ENCODE results near the gene FBXO38.

Gene FBXO38

GRCh38 chr5:148372166-148372725, 11.5 kb upstream of the FBXO38 start:
- no peak overlapping the region for H3K4me3 ChIP-seq (ENCODE audit: control insufficient read depth, low read depth, low read length)
- DNase-seq (ENCODE audit: low read depth) = no peak
- no peak for TF ChIP-seq CTCF (conservative IDR thresholded peaks at IDR 0.05; ENCODE audit: control insufficient read depth, insufficient read depth, low read depth, low read length)

DNA sequence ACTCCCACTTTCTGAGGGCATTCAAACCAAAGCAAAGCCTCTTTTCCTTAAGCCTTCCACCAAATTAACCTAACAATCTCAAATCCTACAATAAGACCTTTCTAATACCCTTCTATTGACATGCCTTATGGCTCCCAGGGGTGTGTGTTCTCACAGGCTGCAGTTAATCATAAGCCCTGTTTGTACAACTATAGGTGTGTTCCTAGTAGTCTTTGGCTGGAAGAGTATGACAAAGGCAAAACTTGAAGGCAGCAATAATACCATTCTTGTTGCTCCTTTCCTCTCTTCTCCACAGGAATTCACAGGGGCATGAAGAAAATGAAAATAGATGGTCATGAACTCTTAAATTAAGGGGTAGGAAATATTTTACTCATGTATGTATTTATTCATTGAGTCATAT, 10.9 kb upstream of the FBXO38 start:
- no peak for TF ChIP-seq CTCF (conservative IDR thresholded peaks at IDR 0.05; ENCODE audit: control insufficient read depth, insufficient read depth, low read depth, low read length)
- no peak for DNase-seq (ENCODE audit: low read depth)
- H3K4me3 ChIP-seq (ENCODE audit: control insufficient read depth, low read depth, low read length) = no peak overlapping the region

GRCh38 chr5:148374690-148375360, 8.9 kb upstream of the FBXO38 start:
- TF ChIP-seq CTCF (conservative IDR thresholded peaks at IDR 0.05; ENCODE audit: control insufficient read depth, insufficient read depth, low read depth, low read length) = peak; percentile 86
- peak; percentile 69 for DNase-seq (ENCODE audit: low read depth)

DNA sequence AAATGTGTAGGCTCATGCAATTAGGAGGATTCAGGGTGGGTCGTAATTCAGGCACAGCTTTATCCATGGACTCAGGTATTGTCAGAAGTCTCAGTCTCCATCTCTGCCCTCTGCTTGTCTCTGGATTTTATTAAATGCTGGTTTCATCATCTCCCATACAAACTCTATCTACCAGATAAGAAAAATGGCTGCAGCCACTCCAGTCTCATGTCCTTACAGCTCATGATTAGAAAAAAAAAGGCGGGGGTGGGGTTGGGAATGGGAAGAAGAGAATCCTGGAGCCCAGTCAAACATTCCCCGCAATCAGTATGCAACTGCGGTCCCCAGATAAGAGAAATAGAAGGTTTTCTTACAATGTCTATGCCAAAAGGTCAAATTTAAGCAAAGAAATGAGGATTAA, 7.6 kb upstream of the FBXO38 start:
- DNase-seq (ENCODE audit: low read depth) = no peak
- no peak overlapping the region for H3K4me3 ChIP-seq (ENCODE audit: control insufficient read depth, low read depth, low read length)
- no peak for TF ChIP-seq CTCF (conservative IDR thresholded peaks at IDR 0.05; ENCODE audit: control insufficient read depth, insufficient read depth, low read depth, low read length)

More at GRCh38 chr5:148374690-148375360, 8.9 kb upstream of the FBXO38 start:
- no peak overlapping the region for H3K4me3 ChIP-seq (ENCODE audit: control insufficient read depth, low read depth, low read length)

DNA sequence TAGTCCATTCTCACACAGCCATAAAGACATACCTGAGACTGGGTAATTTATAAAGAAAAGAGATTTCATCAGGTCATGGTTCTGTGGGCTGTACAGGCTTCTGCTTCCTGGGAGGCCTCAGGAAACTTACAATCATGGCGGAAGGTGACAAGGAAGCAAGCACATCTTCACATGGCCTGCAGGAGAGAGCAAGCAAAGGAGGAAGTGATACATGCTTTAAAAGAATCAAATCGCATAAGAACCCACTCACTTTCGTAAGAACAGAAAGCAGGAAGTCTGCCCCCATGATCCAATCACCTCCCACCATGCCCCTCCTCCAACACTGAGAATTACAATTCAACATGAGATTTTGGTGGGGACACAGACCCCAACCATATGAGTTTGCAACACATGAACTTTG, 5.1 kb upstream of the FBXO38 start:
- no peak overlapping the region for H3K4me3 ChIP-seq (ENCODE audit: control insufficient read depth, low read depth, low read length)
- no peak for DNase-seq (ENCODE audit: low read depth)
- no peak for TF ChIP-seq CTCF (conservative IDR thresholded peaks at IDR 0.05; ENCODE audit: control insufficient read depth, insufficient read depth, low read depth, low read length)

DNA sequence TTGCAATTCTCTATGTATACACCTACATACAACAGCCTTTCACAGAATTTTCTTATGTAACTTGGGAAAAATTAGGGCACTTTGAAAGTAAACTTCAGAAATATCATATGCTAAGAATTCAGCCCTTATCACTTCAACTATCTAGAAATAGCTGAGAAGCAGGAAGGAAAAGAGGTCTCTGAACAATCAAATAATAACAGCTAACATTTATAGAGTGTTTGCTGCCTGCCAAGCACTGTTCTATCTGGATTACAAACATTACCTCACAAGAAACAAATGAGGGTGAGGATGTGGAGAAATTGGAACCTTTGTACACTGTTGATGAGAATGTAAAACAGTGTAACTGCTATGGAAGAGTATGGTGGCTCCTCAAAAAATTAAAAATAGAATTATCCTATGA, 4.4 kb upstream of the FBXO38 start:
- no peak for DNase-seq (ENCODE audit: low read depth)
- H3K4me3 ChIP-seq (ENCODE audit: control insufficient read depth, low read depth, low read length) = no peak overlapping the region
- no peak for TF ChIP-seq CTCF (conservative IDR thresholded peaks at IDR 0.05; ENCODE audit: control insufficient read depth, insufficient read depth, low read depth, low read length)

All from fibroblast of mammary gland (primary cell).